ENCODE results near the gene C1QTNF2. TPM values are rescaled to one million over a fixed set of nuclear protein-coding genes. Genes with fewer than 3 reads are reported as not detected.
A peak's percentile ranks its signal among the peaks of the same experiment; 100 is the strongest.
"Not testable (repeated sequence)": the region's sequence is repeated elsewhere in the genome, so short reads cannot be mapped to it uniquely, and the experiment has no call there.

C1QTNF2 gene
- total RNA-seq, 1 donor, result 0.10 TPM

GRCh38 chr5:160340513-160340912 is 29.9 kb downstream of the C1QTNF2 start:
- not testable (repeated sequence) for H3K27me3 ChIP-seq (ENCODE audit: insufficient read depth, low read length); H3K4me3 ChIP-seq (ENCODE audit: low read length); H3K4me1 ChIP-seq (ENCODE audit: insufficient read depth, low read length); H3K9me3 ChIP-seq (ENCODE audit: low read depth, low read length)

- Histone ChIP-seq H3K4me3 (ENCODE audit: low read length) (no peak overlapping the region), H3K27me3 (ENCODE audit: insufficient read depth, low read length) (no peaks in the 10 kb centered on the region), H3K9me3 (ENCODE audit: low read depth, low read length) (no peaks in the 10 kb centered on the region), H3K4me1 (ENCODE audit: insufficient read depth, low read length) (peaks cover 4% of the 10 kb centered on the region)
Observed at GRCh38 chr5:160339406-160340130, 30.9 kb downstream of the C1QTNF2 start.

- not testable (repeated sequence) for H3K9me3 ChIP-seq (ENCODE audit: low read depth, low read length); H3K4me3 ChIP-seq (ENCODE audit: low read length); H3K27me3 ChIP-seq (ENCODE audit: insufficient read depth, low read length)
- H3K4me1 ChIP-seq (ENCODE audit: insufficient read depth, low read length), result peaks cover 18% of the 10 kb centered on the region
Observed at GRCh38 chr5:160334716-160335115, 35.7 kb downstream of the C1QTNF2 start.

- no peaks in the 10 kb centered on the region for H3K27me3 ChIP-seq (ENCODE audit: insufficient read depth, low read length)
- H3K4me3 ChIP-seq (ENCODE audit: low read length), result no peak overlapping the region
- H3K4me1 ChIP-seq (ENCODE audit: insufficient read depth, low read length), result peaks cover 18% of the 10 kb centered on the region
- no peaks in the 10 kb centered on the region for H3K9me3 ChIP-seq (ENCODE audit: low read depth, low read length)
Observed at GRCh38 chr5:160333721-160334120, 36.7 kb downstream of the C1QTNF2 start.

GRCh38 chr5:160330212-160330611 is 40.2 kb downstream of the C1QTNF2 start:
- no peaks in the 10 kb centered on the region for H3K27me3 ChIP-seq (ENCODE audit: insufficient read depth, low read length)
- no peaks in the 10 kb centered on the region for H3K9me3 ChIP-seq (ENCODE audit: low read depth, low read length)
- peaks cover 18% of the 10 kb centered on the region for H3K4me1 ChIP-seq (ENCODE audit: insufficient read depth, low read length)
- no peak overlapping the region for H3K4me3 ChIP-seq (ENCODE audit: low read length)

GRCh38 chr5:160327818-160328217 is 42.6 kb downstream of the C1QTNF2 start:
- Histone ChIP-seq H3K4me1 (ENCODE audit: insufficient read depth, low read length) (no peaks in the 10 kb centered on the region), H3K4me3 (ENCODE audit: low read length) (no peak overlapping the region), H3K9me3 (ENCODE audit: low read depth, low read length) (no peaks in the 10 kb centered on the region), H3K27me3 (ENCODE audit: insufficient read depth, low read length) (no peaks in the 10 kb centered on the region)

GRCh38 chr5:160326981-160327380 is 43.4 kb downstream of the C1QTNF2 start:
- H3K4me1 ChIP-seq (ENCODE audit: insufficient read depth, low read length), result no peaks in the 10 kb centered on the region
- H3K4me3 ChIP-seq (ENCODE audit: low read length), result no peak overlapping the region
- H3K9me3 ChIP-seq (ENCODE audit: low read depth, low read length), result no peaks in the 10 kb centered on the region
- no peaks in the 10 kb centered on the region for H3K27me3 ChIP-seq (ENCODE audit: insufficient read depth, low read length)

GRCh38 chr5:160325716-160326115 is 44.7 kb downstream of the C1QTNF2 start:
- no peak overlapping the region for H3K4me3 ChIP-seq (ENCODE audit: low read length)
- H3K4me1 ChIP-seq (ENCODE audit: insufficient read depth, low read length), result no peaks in the 10 kb centered on the region
- no peaks in the 10 kb centered on the region for H3K9me3 ChIP-seq (ENCODE audit: low read depth, low read length)
- H3K27me3 ChIP-seq (ENCODE audit: insufficient read depth, low read length), result no peaks in the 10 kb centered on the region

- Histone ChIP-seq H3K27me3 (ENCODE audit: insufficient read depth, low read length) (no peaks in the 10 kb centered on the region), H3K4me1 (ENCODE audit: insufficient read depth, low read length) (no peaks in the 10 kb centered on the region), H3K9me3 (ENCODE audit: low read depth, low read length) (no peaks in the 10 kb centered on the region), H3K4me3 (ENCODE audit: low read length) (no peak overlapping the region)
Observed at GRCh38 chr5:160324886-160325285, 45.5 kb downstream of the C1QTNF2 start.

- no peaks in the 10 kb centered on the region for H3K9me3 ChIP-seq (ENCODE audit: low read depth, low read length)
- peaks cover 27% of the 10 kb centered on the region for H3K4me1 ChIP-seq (ENCODE audit: insufficient read depth, low read length)
- no peak overlapping the region for H3K4me3 ChIP-seq (ENCODE audit: low read length)
- peaks cover 9% of the 10 kb centered on the region for H3K27me3 ChIP-seq (ENCODE audit: insufficient read depth, low read length)
Observed at GRCh38 chr5:160318409-160318808, 52.0 kb downstream of the C1QTNF2 start.

- Histone ChIP-seq H3K4me1 (ENCODE audit: insufficient read depth, low read length) (peaks cover 32% of the 10 kb centered on the region), H3K4me3 (ENCODE audit: low read length) (no peak overlapping the region), H3K9me3 (ENCODE audit: low read depth, low read length) (no peaks in the 10 kb centered on the region), H3K27me3 (ENCODE audit: insufficient read depth, low read length) (peaks cover 18% of the 10 kb centered on the region)
Observed at GRCh38 chr5:160317434-160317833, 53.0 kb downstream of the C1QTNF2 start.

GRCh38 chr5:160315968-160316367 is 54.5 kb downstream of the C1QTNF2 start:
- Histone ChIP-seq H3K4me3 (ENCODE audit: low read length) (no peak overlapping the region), H3K4me1 (ENCODE audit: insufficient read depth, low read length) (peaks cover 43% of the 10 kb centered on the region), H3K9me3 (ENCODE audit: low read depth, low read length) (no peaks in the 10 kb centered on the region), H3K27me3 (ENCODE audit: insufficient read depth, low read length) (peaks cover 31% of the 10 kb centered on the region)

- peaks cover 55% of the 10 kb centered on the region for H3K27me3 ChIP-seq (ENCODE audit: insufficient read depth, low read length)
- H3K9me3 ChIP-seq (ENCODE audit: low read depth, low read length), result no peaks in the 10 kb centered on the region
- peak overlapping the region; percentile 40 for H3K4me3 ChIP-seq (ENCODE audit: low read length)
- peaks cover 35% of the 10 kb centered on the region for H3K4me1 ChIP-seq (ENCODE audit: insufficient read depth, low read length)
Observed at GRCh38 chr5:160312960-160313727, 57.3 kb downstream of the C1QTNF2 start.

- H3K4me3 ChIP-seq (ENCODE audit: low read length), result peak within 1 kb of the TSS; percentile 40
- peaks cover 28% of the 10 kb centered on the region for H3K4me1 ChIP-seq (ENCODE audit: insufficient read depth, low read length)
- peaks cover 55% of the 10 kb centered on the region for H3K27me3 ChIP-seq (ENCODE audit: insufficient read depth, low read length)
- no peaks in the 10 kb centered on the region for H3K9me3 ChIP-seq (ENCODE audit: low read depth, low read length)
Observed at GRCh38 chr5:160312134-160312959, 58.1 kb downstream of the C1QTNF2 start, which contains the start of gene CCNJL. Gene CCNJL (minus strand): TSS chr5:160312564. CDS start chr5:160311923, 641 bp downstream.

Measured in mononuclear cell (primary cell).